ENCODE results near the gene TXNDC11. TPM values are rescaled to one million over a fixed set of nuclear protein-coding genes. Genes with fewer than 3 reads are reported as not detected.

TXNDC11 gene
- total and polyA plus RNA-seq, 7 experiments from 2014 or later = 36.7 to 80.5 (median 55.1) TPM

DNA sequence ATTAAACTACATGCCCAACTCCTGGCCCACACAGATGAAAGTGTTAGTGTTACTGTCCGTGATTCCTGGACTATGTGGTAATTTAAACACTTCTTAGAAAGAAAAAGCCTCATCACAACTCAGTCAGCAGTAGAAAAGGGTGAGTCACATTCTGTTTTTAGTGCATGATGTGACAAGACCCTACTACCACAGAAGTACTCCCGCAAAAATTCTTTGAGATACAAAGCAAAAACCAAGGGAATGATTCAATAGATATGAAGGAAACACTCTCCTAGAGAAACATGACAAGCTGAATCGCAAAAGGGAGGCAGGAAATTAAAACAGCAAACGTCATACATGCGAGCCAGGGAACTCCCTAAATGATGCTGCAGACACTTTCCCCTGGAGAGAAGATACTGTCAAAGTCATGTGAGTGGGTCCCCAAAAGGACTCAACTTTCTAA, 60.0 kb downstream of the TXNDC11 start:
- Histone ChIP-seq H3K9me3 (ENCODE audit: control insufficient read depth in 2 of 3, low read length in 3 of 3) (no peaks in the 10 kb centered on the region), H3K4me3 (ENCODE audit: low read length) (no peak overlapping the region), H3K4me1 (ENCODE audit: control insufficient read depth in 2 of 2, insufficient read depth in 2 of 2, low read length in 2 of 2) (peaks cover 11 to 26% of the 10 kb centered on the region in 2 donors), H3K27me3 (ENCODE audit: control insufficient read depth in 2 of 2, insufficient read depth in 2 of 2, low read length in 2 of 2) (no peaks in the 10 kb centered on the region), H3K27ac (ENCODE audit: low read depth, low read length) (peak overlapping the region; percentile 45), H3K36me3 (ENCODE audit: control insufficient read depth in 2 of 3, insufficient read depth in 3 of 3, low read length in 3 of 3) (peaks cover 10 to 82% (median 18%) of the 10 kb centered on the region in 3 experiments)
- Mint-ChIP-seq H3K4me3 (peak overlapping the region in 3 of 10 donors; percentile 14 to 73 (median 16)), H3K36me3 (peaks cover 11 to 47% (median 25%) of the 10 kb centered on the region in 5 donors), H3K27ac (peak overlapping the region; percentile 32 to 95 (median 84)), H3K4me1 (peaks cover 31 to 60% (median 51%) of the 10 kb centered on the region in 7 donors), H3K9me3 (peaks cover 0 to 1% (median 0%) of the 10 kb centered on the region in 11 donors), H3K27me3 (no peaks in the 10 kb centered on the region)
- CTCF ChIA-PET = no interaction called here
- ATAC-seq (peak; percentile 36), DNase-seq (no peak)
- POLR2A ChIA-PET = interaction anchor here (0.7 to 1.2 kb wide), 3 partner anchors 13 to 137 kb away, joined by 3 to 4 read pairs (median 4); no protein-coding TSS in a partner anchor
- intact Hi-C loops (cut with micrococcal nuclease) = loop anchor here in 1 of 2 donors (2.0 kb wide), 1 partner anchor 14 kb away; the partner anchor contains the start of gene SNN

DNA sequence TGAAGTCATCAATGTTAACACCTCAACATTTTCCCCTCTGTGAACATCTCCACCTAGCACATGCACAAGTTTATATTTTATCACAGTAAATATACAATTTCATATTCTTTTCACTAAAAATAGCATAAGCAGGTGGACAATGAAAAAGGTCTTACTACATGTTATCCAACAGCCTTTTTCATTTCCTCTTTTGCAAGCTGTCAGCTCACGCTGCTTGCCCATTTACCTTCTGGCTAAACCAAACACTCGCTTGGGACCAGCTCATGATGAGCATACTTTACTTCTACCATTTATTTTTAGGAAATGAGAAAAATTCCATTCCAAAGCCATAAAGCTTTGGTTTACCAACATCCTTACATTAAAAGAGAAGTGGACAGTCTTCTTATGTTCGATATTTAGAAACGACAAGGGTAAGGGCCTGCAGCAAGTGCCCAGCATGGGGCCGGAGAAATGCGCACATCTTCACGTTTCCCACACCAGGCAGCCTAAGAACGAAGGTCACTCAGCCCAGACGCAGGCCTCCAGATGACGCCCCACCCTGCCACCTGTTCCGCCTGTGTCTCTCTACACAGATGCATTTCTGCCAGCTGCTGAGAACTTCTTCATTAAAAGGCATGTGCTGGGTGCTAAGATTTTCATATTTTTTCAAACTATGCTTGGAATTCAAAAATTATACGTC, 60.5 kb downstream of the TXNDC11 start:
- ChIA-PET POLR2A (interaction anchor here (0.7 to 1.2 kb wide), 3 partner anchors 13 to 137 kb away, joined by 3 to 4 read pairs (median 4); no protein-coding TSS in a partner anchor), CTCF (no interaction called here)
- Histone ChIP-seq H3K4me3 (ENCODE audit: low read length) (no peak overlapping the region), H3K9me3 (ENCODE audit: control insufficient read depth in 2 of 3, low read length in 3 of 3) (no peaks in the 10 kb centered on the region), H3K36me3 (ENCODE audit: control insufficient read depth in 2 of 3, insufficient read depth in 3 of 3, low read length in 3 of 3) (peaks cover 10 to 82% (median 13%) of the 10 kb centered on the region in 3 experiments), H3K4me1 (ENCODE audit: control insufficient read depth in 2 of 2, insufficient read depth in 2 of 2, low read length in 2 of 2) (peaks cover 11 to 26% of the 10 kb centered on the region in 2 donors), H3K27me3 (ENCODE audit: control insufficient read depth in 2 of 2, insufficient read depth in 2 of 2, low read length in 2 of 2) (no peaks in the 10 kb centered on the region), H3K27ac (ENCODE audit: low read depth, low read length) (peak overlapping the region; percentile 45)
- DNase-seq (no peak), ATAC-seq (peak; percentile 21)
- intact Hi-C loops (cut with micrococcal nuclease) = loop anchor here in 1 of 2 donors (2.0 kb wide), 1 partner anchor 13 kb away; the partner anchor contains the start of gene SNN
- H3K4me3 Mint-ChIP-seq = peak overlapping the region in 9 of 10 donors; percentile 54 to 82 (median 73)
- no peaks in the 10 kb centered on the region for H3K27me3 Mint-ChIP-seq
- H3K9me3 Mint-ChIP-seq = peaks cover 0 to 1% (median 0%) of the 10 kb centered on the region in 11 donors
- H3K36me3 Mint-ChIP-seq = peaks cover 7 to 45% (median 21%) of the 10 kb centered on the region in 5 donors
- H3K27ac Mint-ChIP-seq = peak overlapping the region; percentile 79 to 95 (median 87)
- peaks cover 37 to 64% (median 57%) of the 10 kb centered on the region in 7 donors for H3K4me1 Mint-ChIP-seq

DNA sequence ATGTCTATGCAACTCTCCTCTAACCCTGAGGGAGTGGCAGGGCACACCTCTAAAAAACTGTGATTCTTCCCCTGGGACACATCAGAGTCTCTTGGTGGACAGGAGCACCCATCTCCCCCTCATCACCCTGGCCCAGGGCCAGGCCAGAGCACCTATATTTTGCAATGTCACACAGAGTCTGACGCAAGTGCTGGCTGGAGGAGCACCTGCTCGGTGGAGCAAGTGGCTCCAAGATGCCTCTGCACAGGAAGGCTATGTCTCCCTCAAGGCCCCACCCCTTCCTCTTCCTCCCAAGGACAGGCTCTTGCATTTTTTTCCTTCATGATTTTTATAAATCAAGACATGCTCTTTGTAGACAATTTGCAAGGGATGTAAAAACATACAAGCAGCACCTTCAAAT, 61.1 kb downstream of the TXNDC11 start:
- Histone ChIP-seq H3K27me3 (ENCODE audit: control insufficient read depth in 2 of 2, insufficient read depth in 2 of 2, low read length in 2 of 2) (no peaks in the 10 kb centered on the region), H3K4me1 (ENCODE audit: control insufficient read depth in 2 of 2, insufficient read depth in 2 of 2, low read length in 2 of 2) (peaks cover 11 to 26% of the 10 kb centered on the region in 2 donors), H3K9me3 (ENCODE audit: control insufficient read depth in 2 of 3, low read length in 3 of 3) (no peaks in the 10 kb centered on the region), H3K36me3 (ENCODE audit: control insufficient read depth in 2 of 3, insufficient read depth in 3 of 3, low read length in 3 of 3) (peaks cover 11 to 82% (median 13%) of the 10 kb centered on the region in 3 experiments), H3K27ac (ENCODE audit: low read depth, low read length) (peak overlapping the region; percentile 45), H3K4me3 (ENCODE audit: low read length) (no peak overlapping the region)
- ATAC-seq (peak; percentile 46), DNase-seq (no peak)
- Mint-ChIP-seq H3K27ac (peak overlapping the region; percentile 78 to 95 (median 87)), H3K4me1 (peaks cover 37 to 65% (median 58%) of the 10 kb centered on the region in 7 donors), H3K36me3 (peaks cover 4 to 40% (median 23%) of the 10 kb centered on the region in 5 donors), H3K4me3 (peak overlapping the region; percentile 35 to 82 (median 72)), H3K27me3 (no peaks in the 10 kb centered on the region), H3K9me3 (peaks cover 0 to 1% (median 0%) of the 10 kb centered on the region in 11 donors)
- ChIA-PET CTCF (no interaction called here), POLR2A (interaction anchor here (0.6 kb wide), 1 partner anchor 62 kb away, joined by 3 read pairs; no protein-coding TSS in a partner anchor)
- intact Hi-C loops (cut with micrococcal nuclease) = no loop called here

DNA sequence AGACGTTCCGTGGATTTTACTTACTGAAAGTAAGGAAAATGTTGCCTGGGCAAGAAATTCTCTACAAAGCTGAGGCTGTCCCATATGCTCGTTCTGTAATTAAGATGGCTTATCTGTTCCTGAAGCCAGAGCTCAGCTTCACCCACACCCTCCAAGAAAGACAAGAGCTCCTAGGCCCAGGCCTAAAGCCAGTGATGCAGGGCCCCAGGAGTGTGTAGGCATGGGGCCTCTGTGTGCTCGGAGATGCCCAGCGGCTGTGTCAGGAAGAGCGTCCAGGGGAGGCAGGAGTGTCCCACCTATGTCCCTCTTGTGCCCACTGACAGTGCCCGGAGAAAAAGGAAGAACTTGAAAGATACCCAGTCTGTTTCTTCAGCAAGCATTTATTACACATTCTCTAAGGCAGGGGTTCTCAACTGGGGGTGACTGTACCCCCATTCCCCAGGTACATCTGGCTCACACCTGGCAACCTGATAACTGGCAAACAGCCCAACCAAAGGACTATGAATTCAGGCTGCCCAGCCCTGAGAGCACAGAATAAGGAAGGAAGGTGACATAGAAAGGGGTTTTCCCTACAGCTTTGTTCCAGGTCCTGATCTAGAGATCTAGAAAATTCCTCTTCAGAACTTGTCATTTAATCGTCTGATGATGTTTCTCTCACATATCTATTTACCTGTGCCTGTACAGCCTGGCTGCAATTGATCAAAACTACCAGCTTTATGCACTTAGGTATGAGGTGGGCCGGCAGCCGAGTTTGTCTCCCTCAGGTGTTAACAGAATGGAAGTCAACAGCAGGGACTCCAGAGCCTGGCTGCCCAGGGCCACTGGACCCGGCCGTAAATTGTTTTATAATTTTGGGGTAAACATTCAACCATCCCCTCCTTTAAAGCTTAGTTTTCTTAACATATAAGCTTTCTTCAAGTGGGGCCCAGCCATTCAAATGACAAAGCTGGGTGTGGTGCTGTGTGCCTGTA, 62.4 kb downstream of the TXNDC11 start:
- H3K36me3 Mint-ChIP-seq = peaks cover 3 to 35% (median 21%) of the 10 kb centered on the region in 5 donors
- no peaks in the 10 kb centered on the region for H3K27me3 ChIP-seq (ENCODE audit: control insufficient read depth in 2 of 2, insufficient read depth in 2 of 2, low read length in 2 of 2)
- peak overlapping the region; percentile 45 for H3K27ac ChIP-seq (ENCODE audit: low read depth, low read length)

DNA sequence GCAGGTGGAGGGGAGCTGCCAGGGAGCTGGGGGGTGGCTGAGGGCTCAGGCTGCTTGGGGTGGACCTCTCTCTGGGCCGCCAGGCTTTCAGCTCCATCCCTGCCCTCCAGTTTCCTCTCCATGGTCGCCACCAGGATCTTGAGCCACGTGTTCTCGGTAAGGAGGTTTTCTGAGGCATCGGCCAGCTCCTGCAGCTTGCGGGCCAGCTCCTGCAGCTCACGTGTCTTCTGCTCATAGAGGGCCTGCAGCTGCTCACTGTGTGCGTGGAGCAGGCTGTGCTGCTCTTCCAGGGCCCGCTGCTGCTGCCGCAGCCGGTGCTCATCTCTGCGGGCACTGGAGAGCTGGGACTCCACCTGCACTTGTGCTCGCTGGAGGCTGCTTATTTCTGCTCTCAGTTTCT, 63.4 kb downstream of the TXNDC11 start:
- Mint-ChIP-seq H3K27me3 (no peaks in the 10 kb centered on the region), H3K9me3 (peaks cover 0 to 1% (median 0%) of the 10 kb centered on the region in 11 donors), H3K4me1 (peaks cover 47 to 77% (median 70%) of the 10 kb centered on the region in 7 donors), H3K36me3 (peaks cover 0 to 32% (median 15%) of the 10 kb centered on the region in 5 donors), H3K27ac (peak overlapping the region in 5 of 9 donors; percentile 57 to 87 (median 87)), H3K4me3 (peak overlapping the region in 3 of 10 donors; percentile 10 to 39 (median 11))
- no peaks in the 10 kb centered on the region for H3K27me3 ChIP-seq (ENCODE audit: control insufficient read depth in 2 of 2, insufficient read depth in 2 of 2, low read length in 2 of 2)
- ChIA-PET CTCF (interaction anchor here (1.2 kb wide), 1 partner anchor 10 kb away, joined by 4 read pairs; no protein-coding TSS in a partner anchor), POLR2A (interaction anchor here (1.1 to 1.3 kb wide), 2 partner anchors 58 to 95 kb away, joined by 3 to 4 read pairs; no protein-coding TSS in a partner anchor)
- ATAC-seq (no peak), DNase-seq (no peak)
- no peaks in the 10 kb centered on the region for H3K9me3 ChIP-seq (ENCODE audit: control insufficient read depth in 2 of 3, low read length in 3 of 3)
- peaks cover 11 to 26% of the 10 kb centered on the region in 2 donors for H3K4me1 ChIP-seq (ENCODE audit: control insufficient read depth in 2 of 2, insufficient read depth in 2 of 2, low read length in 2 of 2)
- peaks cover 14 to 81% (median 19%) of the 10 kb centered on the region in 3 experiments for H3K36me3 ChIP-seq (ENCODE audit: control insufficient read depth in 2 of 3, insufficient read depth in 3 of 3, low read length in 3 of 3)
- intact Hi-C loops (cut with micrococcal nuclease) = no loop called here
- H3K27ac ChIP-seq (ENCODE audit: low read depth, low read length) = no peak overlapping the region
- H3K4me3 ChIP-seq (ENCODE audit: low read length) = no peak overlapping the region

More for the DNA sequence above, 62.4 kb downstream of the TXNDC11 start:
- ChIA-PET CTCF (interaction anchor here (0.6 kb wide), 1 partner anchor 130 kb away, joined by 4 read pairs; no protein-coding TSS in a partner anchor), POLR2A (interaction anchor here (0.8 to 0.9 kb wide), 2 partner anchors 11 to 124 kb away, joined by 3 to 5 read pairs; no protein-coding TSS in a partner anchor)
- H3K4me3 ChIP-seq (ENCODE audit: low read length) = no peak overlapping the region
- H3K36me3 ChIP-seq (ENCODE audit: control insufficient read depth in 2 of 3, insufficient read depth in 3 of 3, low read length in 3 of 3) = peaks cover 14 to 83% (median 20%) of the 10 kb centered on the region in 3 experiments
- DNase-seq (no peak), ATAC-seq (no peak)
- H3K4me1 Mint-ChIP-seq = peaks cover 40 to 70% (median 61%) of the 10 kb centered on the region in 7 donors
- peaks cover 11 to 26% of the 10 kb centered on the region in 2 donors for H3K4me1 ChIP-seq (ENCODE audit: control insufficient read depth in 2 of 2, insufficient read depth in 2 of 2, low read length in 2 of 2)
- H3K27ac Mint-ChIP-seq = peak overlapping the region; percentile 78 to 95 (median 87)
- peaks cover 0 to 1% (median 0%) of the 10 kb centered on the region in 11 donors for H3K9me3 Mint-ChIP-seq
- H3K27me3 Mint-ChIP-seq = no peaks in the 10 kb centered on the region
- peak overlapping the region in 7 of 10 donors; percentile 4 to 80 (median 30) for H3K4me3 Mint-ChIP-seq
- no peaks in the 10 kb centered on the region for H3K9me3 ChIP-seq (ENCODE audit: control insufficient read depth in 2 of 3, low read length in 3 of 3)
- intact Hi-C loops (cut with micrococcal nuclease) = no loop called here

Measured in naive thymus-derived CD4-positive, alpha-beta T cell (primary cell).